NCI-H345 treated with DMSO at 0.1 percent for 48 hours (cell line): Measurements from ENCODE around the gene INHBE.
"Not testable (repeated sequence)": the region's sequence is repeated elsewhere in the genome, so short reads cannot be mapped to it uniquely, and the experiment has no call there.

ENCODE experiments used
- DNase-seq: peaks from one replicate; lab custom pipeline; 2025; ENCODE audit not compliant: unreplicated experiment; lab: John Stamatoyannopoulos, UW

Gene INHBE

DNA sequence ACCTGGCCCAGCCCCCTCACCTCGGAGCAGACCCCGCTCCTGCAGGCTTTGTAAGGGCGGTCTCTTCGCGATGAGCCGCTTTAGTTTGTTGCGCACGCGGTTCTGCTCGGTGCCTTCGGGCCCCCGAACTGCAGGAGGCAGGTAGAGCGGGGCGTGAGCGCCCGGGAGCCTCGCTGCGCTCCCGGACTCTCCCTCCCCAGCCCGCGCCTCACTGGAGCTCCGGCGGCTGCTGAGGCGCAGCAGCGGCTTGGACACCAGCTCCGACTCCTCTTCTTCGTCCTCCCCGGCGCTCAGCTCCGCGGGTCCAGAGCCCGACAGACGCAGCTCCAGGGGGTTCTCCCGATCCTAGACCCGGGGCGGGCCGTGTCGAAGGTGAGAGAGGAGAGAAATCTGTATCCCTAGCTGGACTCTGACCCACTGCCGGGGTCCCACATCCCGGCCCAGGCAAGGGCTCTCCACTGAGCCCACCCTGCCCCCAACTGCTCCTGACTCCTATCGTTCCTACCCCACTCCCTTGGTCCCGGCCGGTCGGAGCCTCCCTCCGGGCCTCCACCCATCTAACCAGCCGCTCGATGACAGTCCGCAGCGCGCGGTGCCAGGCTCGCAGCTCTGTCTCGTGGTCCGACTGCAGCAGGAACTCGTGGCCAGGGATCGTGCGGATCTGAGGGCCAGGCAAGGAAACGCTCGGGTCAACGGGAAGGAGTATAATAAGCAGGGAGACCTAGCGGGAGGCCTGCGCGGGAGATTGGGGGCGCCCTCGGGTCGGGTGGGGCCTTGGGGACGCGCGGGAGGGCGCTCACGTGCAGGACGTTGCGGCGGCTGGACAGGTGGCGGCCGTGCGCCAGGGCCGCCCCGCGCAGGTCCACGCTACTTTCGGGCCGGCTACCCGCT is 20.4 kb downstream of the INHBE start:
- no peak for DNase-seq

- DNase-seq, result no peak
These were observed 21.3 kb downstream of the INHBE start for GRCh38 chr12:57476162-57476992.

- no peak for DNase-seq
These were observed 22.0 kb downstream of the INHBE start for GRCh38 chr12:57476993-57477709.

- DNase-seq, result no peak
These were observed 22.9 kb downstream of the INHBE start for GRCh38 chr12:57477710-57478681.

GRCh38 chr12:57479043-57479375 is 23.9 kb downstream of the INHBE start:
- DNase-seq, result no peak

DNA sequence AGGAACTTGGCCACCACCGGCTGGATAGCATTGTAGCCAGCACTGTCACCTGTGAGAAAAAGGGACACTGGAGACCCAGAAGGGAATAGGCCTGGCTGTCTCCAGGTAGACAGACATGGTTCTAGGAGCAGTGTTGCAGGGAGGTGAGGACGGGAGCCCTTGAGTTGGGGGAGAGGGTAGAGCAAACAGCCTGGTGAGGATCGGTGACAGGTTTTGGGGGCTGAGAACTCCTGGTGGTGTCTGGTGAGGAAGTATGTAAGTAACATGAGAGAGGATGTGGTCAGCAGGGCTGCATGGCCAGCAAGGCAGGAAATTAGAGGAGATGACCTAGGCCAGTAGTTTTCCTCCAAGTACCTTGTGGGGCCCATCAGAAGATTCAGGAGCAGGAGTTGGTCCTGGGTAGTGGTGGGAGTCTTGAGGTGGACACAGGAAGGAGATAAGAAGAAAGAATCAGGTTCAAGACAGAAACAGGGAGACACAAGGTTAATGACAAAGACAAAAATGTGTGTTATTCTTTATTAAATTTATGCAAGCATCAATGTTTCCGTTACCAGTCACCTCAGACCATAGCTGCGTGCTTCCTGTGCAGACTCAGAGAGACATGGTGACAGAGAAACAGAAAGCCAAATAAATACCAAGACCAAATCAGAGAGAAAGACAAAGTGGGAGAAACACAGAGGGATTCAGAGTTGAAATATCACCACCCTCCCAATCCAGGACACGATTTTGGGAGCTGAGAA is 24.4 kb downstream of the INHBE start, which contains the start of gene ARHGAP9:
TSS of gene ARHGAP9 (minus strand) at position 491 of the 740 bp plus-strand sequence. CDS start at position 31, 460 bp downstream.
- DNase-seq, result no peak

DNA sequence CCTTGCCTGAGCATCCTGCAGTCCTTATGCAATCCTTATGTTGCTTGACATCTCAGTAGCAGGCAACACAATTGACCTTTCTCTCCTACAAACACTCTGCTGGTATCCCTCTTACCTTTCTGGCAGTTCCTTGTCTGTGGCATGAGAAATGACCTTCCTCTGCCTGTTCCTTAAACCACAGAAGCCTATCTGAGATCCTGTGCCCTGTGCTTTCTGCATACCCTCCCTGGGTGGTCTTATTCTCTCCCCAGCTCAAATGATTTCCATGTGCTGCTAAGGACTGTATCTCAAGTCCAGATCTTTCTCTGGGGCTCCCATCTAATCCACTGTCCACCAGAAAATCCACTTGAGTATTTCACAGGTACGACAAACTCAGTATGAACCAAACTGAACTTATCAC is 26.6 kb downstream of the INHBE start:
- no peak for DNase-seq

GRCh38 chr12:57483466-57483865 is 28.4 kb downstream of the INHBE start:
- DNase-seq, result no peak

DNA sequence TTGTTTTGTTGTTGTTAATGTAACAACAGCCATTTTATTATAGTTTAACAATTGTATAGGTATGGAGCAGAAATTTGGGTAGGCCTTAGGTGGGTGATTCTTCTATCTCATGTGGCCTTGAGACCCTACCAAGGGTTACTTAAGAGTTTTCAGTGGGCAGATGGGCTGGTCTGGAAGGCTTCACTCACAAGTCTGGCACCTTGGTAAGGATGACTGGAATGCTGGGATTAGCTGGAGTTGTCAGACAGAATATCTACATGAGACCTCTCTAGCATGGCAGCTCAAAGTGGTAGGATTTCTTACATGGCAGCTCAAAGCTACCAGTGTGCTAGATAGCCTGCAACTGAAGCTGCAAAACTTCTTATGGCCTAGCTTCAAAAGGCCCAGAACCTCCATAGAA is 30.6 kb downstream of the INHBE start:
- no peak for DNase-seq

GRCh38 chr12:57487055-57487596 is 32.0 kb downstream of the INHBE start:
- no peak for DNase-seq

GRCh38 chr12:57487597-57488401 is 32.7 kb downstream of the INHBE start, which contains the start of gene MARS1:
TSS of gene MARS1 (plus strand) at chr12:57488068. CDS start at chr12:57488091, 23 bp downstream.
- peak; percentile 93 for DNase-seq

DNA sequence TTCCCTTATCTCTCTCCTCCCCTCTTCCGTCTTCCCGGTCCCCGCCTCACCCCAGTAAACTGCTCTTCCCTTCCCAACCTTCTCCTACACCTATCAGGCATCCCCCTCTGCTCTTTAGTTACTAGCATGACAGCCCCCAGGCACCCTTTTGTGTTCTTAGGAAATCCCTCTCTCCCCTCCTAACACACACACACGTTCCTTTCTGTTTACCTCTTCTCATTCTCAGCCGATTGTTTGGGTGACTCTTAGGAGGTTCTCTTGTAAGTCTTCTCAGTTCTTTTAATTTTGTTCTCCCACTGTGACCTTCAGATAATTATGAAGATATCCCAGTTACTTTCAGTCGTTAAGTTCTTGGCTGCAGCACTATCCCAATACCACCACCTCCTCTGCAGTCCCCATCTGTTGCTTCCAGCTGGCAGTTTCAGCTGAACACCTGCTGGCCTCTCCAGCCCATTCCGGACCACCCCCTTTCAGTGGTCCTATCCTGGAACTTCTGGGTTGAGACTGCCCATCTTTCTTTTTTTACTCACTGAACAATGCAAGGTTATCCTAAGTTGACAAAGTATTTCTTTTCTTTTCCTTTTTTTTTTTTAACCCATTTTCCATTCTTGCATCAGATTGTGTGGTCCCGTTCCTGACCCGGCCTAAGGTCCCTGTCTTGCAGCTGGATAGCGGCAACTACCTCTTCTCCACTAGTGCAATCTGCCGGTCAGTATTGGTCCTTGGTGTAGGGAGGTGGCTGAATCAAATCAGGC is 33.5 kb downstream of the INHBE start:
- DNase-seq, result no peak

GRCh38 chr12:57489157-57489641 is 34.1 kb downstream of the INHBE start:
- no peak for DNase-seq

DNA sequence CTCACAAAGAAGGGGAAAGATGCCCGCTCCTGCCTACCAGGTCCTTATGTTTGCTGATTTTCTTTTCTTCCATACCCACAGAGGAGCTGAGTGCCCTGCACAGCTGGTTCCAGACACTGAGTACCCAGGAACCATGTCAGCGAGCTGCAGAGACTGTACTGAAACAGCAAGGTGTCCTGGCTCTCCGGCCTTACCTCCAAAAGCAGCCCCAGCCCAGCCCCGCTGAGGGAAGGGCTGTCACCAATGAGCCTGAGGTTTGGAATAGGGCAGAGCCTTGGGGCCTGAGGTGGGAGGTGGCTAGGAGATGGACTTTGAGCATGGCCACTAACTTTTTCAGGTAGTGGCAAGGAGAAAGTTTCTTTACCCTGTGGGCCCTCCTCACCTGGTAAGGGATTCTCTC is 35.0 kb downstream of the INHBE start:
- no peak for DNase-seq

- DNase-seq, result no peak
These were observed 36.5 kb downstream of the INHBE start for GRCh38 chr12:57491393-57492280.

GRCh38 chr12:57495051-57495701 is 40.1 kb downstream of the INHBE start:
- DNase-seq, result not testable (repeated sequence)
